ENCODE measurements around the gene CCDC188. TPM values are rescaled to one million over a fixed set of nuclear protein-coding genes. Genes with fewer than 3 reads are reported as not detected.

CCDC188 gene
- total and polyA plus RNA-seq, 9 of the 15 experiments (the other 6 are each of a cell fraction or from before 2014, with no cell fraction given) = not detected

DNA sequence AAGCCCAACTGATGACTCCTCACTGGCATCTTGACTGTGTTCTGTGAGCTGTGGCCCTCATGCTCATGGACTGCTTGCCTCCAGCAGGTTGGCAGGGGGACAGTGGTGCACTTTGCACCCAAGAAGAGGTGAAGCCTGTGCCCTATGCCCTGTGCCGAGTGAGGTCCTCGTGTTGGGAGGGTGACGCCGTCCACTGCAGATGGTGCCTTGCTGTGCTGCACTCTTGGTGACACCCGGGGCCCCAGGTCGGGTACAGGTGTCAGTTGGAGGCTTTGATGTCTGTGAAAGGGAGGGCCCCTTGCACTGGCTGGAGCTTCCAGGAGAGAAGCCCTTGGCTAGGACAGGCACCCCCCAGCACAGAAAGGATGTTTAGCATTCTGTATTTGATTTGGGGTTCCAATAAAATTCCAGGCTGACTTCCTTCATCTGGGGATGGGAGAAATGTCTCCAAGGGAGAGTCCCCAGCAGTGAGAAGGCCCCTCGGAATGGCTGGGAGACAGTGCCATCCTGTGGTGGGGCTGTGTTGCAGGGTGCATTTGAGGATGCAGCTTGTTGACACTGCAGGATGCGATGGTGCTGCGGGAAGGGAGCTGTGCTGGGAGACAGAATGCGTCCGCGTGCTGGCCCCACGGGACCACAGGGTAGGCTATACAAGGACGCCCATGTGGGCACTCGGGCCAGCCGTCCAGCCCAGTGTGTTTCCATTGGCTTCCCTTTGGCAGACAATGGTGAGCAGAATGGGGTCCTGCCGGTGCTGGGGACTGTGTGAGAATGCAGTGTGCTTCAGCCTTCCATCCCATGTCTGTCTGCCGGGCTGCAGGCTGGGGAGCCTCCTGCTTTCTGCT lies 21.7 kb downstream of the CCDC188 start (continued):
- TF ChIP-seq HSF4 (CRISPR knock-in tag; IDR thresholded peaks at IDR 0.05; ENCODE audit: borderline replicate concordance) (0 out of 2 replicates have a peak, but pooled peaks have one; percentile 33), JUND (IDR thresholded peaks at IDR 0.05; ENCODE audit: borderline replicate concordance, low read depth, low read length) (peak; percentile 78), JUND (tag; IDR thresholded peaks at IDR 0.05; ENCODE audit: borderline replicate concordance, low read depth, low read length) (no peak; the same call in 2 of the 3 replicates), TAF15 (IDR thresholded peaks at IDR 0.05; ENCODE audit: low read depth, low read length) (peak; percentile 69; the same call in 1 of the 2 replicates), MTA3 (IDR thresholded peaks at IDR 0.05; ENCODE audit: borderline replicate concordance) (peak; percentile 64; the same call in 1 of the 2 replicates), MAZ (CRISPR knock-in tag; conservative IDR thresholded peaks at IDR 0.05 in 1 of 2, IDR thresholded peaks at IDR 0.05 in 1 of 2) (peak; percentile 76 to 87; a peak in 3 of 4 replicates), FOXK2 (conservative IDR thresholded peaks at IDR 0.05 in 1 of 2, IDR thresholded peaks at IDR 0.05 in 1 of 2; ENCODE audit: low read depth in 2 of 2) (peak; percentile 98 to 100), POLR2G (IDR thresholded peaks at IDR 0.05; ENCODE audit: low read depth, low read length) (peak; percentile 91), FOXA3 (CRISPR knock-in tag; conservative IDR thresholded peaks at IDR 0.05 in 1 of 2, IDR thresholded peaks at IDR 0.05 in 1 of 2) (peak in 1 of 2 experiments; percentile 96; a peak in 2 of 4 replicates), ZNF583 (CRISPR knock-in tag; IDR thresholded peaks at IDR 0.05) (peak; percentile 57; the same call in 1 of the 2 replicates), NCOA2 (IDR thresholded peaks at IDR 0.05; ENCODE audit: partially characterized antibody in 2 of 2) (no peak)
- TF ChIP-seq, protein P1, sequence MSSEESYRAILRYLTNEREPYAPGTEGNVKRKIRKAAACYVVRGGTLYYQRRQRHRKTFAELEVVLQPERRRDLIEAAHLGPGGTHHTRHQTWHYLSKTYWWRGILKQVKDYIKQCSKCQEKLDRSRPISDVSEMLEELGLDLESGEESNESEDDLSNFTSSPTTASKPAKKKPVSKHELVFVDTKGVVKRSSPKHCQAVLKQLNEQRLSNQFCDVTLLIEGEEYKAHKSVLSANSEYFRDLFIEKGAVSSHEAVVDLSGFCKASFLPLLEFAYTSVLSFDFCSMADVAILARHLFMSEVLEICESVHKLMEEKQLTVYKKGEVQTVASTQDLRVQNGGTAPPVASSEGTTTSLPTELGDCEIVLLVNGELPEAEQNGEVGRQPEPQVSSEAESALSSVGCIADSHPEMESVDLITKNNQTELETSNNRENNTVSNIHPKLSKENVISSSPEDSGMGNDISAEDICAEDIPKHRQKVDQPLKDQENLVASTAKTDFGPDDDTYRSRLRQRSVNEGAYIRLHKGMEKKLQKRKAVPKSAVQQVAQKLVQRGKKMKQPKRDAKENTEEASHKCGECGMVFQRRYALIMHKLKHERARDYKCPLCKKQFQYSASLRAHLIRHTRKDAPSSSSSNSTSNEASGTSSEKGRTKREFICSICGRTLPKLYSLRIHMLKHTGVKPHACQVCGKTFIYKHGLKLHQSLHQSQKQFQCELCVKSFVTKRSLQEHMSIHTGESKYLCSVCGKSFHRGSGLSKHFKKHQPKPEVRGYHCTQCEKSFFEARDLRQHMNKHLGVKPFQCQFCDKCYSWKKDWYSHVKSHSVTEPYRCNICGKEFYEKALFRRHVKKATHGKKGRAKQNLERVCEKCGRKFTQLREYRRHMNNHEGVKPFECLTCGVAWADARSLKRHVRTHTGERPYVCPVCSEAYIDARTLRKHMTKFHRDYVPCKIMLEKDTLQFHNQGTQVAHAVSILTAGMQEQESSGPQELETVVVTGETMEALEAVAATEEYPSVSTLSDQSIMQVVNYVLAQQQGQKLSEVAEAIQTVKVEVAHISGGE (CRISPR knock-in tag; IDR thresholded peaks at IDR 0.05) = 0 out of 6 replicates have a peak, but pooled peaks of 1 of the 3 experiments have one; percentile 42
- TF ChIP-seq, protein P2, sequence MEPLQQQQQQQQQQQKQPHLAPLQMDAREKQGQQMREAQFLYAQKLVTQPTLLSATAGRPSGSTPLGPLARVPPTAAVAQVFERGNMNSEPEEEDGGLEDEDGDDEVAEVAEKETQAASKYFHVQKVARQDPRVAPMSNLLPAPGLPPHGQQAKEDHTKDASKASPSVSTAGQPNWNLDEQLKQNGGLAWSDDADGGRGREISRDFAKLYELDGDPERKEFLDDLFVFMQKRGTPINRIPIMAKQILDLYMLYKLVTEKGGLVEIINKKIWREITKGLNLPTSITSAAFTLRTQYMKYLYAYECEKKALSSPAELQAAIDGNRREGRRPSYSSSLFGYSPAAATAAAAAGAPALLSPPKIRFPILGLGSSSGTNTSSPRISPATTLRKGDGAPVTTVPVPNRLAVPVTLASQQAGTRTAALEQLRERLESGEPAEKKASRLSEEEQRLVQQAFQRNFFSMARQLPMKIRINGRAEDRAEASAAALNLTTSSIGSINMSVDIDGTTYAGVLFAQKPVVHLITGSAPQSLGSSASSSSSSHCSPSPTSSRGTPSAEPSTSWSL (CRISPR knock-in tag; IDR thresholded peaks at IDR 0.05; ENCODE audit: borderline replicate concordance) = peak; percentile 60; the same call in 1 of the 2 replicates
- TF ChIP-seq, protein P3, sequence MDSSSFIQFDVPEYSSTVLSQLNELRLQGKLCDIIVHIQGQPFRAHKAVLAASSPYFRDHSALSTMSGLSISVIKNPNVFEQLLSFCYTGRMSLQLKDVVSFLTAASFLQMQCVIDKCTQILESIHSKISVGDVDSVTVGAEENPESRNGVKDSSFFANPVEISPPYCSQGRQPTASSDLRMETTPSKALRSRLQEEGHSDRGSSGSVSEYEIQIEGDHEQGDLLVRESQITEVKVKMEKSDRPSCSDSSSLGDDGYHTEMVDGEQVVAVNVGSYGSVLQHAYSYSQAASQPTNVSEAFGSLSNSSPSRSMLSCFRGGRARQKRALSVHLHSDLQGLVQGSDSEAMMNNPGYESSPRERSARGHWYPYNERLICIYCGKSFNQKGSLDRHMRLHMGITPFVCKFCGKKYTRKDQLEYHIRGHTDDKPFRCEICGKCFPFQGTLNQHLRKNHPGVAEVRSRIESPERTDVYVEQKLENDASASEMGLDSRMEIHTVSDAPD (CRISPR knock-in tag; IDR thresholded peaks at IDR 0.05) = peak; percentile 17; the same call in 1 of the 2 replicates
- TF ChIP-seq, protein P4, sequence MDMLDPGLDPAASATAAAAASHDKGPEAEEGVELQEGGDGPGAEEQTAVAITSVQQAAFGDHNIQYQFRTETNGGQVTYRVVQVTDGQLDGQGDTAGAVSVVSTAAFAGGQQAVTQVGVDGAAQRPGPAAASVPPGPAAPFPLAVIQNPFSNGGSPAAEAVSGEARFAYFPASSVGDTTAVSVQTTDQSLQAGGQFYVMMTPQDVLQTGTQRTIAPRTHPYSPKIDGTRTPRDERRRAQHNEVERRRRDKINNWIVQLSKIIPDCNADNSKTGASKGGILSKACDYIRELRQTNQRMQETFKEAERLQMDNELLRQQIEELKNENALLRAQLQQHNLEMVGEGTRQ (CRISPR knock-in tag; IDR thresholded peaks at IDR 0.05) = no peak
